HG02571 (cell line): Measurements from ENCODE around the gene SLC26A4.
"Not testable (repeated sequence)": the region's sequence is repeated elsewhere in the genome, so short reads cannot be mapped to it uniquely, and the experiment has no call there.

Source experiments
- ATAC-seq: cut with Tn5 transposase; IDR thresholded peaks from one replicate; pipeline ENCODE4 v1.9.1; 2021; ENCODE audit warnings: mild to moderate bottlenecking, moderate library complexity; ENCODE audit not compliant: unreplicated experiment

The SLC26A4 gene

GRCh38 chr7:107660381-107661080 is at the start of gene SLC26A4:
Gene SLC26A4, plus strand, starts transcription at chr7:107660828. Its CDS starts 814 bp downstream, at chr7:107661642.
- no peak for ATAC-seq

- no peak for ATAC-seq
Observed at GRCh38 chr7:107613439-107613838, 47.2 kb upstream of the SLC26A4 start.

- no peak for ATAC-seq
Observed at GRCh38 chr7:107613948-107614347, 46.7 kb upstream of the SLC26A4 start.

GRCh38 chr7:107614425-107614824 is 46.2 kb upstream of the SLC26A4 start:
- no peak for ATAC-seq

- ATAC-seq, result no peak
Observed at GRCh38 chr7:107615910-107616680, 44.5 kb upstream of the SLC26A4 start.

- no peak for ATAC-seq
Observed at GRCh38 chr7:107622429-107622828, 38.2 kb upstream of the SLC26A4 start.

- no peak for ATAC-seq
Observed at GRCh38 chr7:107622894-107623293, 37.7 kb upstream of the SLC26A4 start.

GRCh38 chr7:107627002-107627401 is 33.6 kb upstream of the SLC26A4 start:
- ATAC-seq, result no peak

GRCh38 chr7:107628461-107629064 is 32.1 kb upstream of the SLC26A4 start:
- no peak for ATAC-seq

GRCh38 chr7:107630342-107630741 is 30.3 kb upstream of the SLC26A4 start:
- ATAC-seq, result no peak

- ATAC-seq, result no peak
Observed at GRCh38 chr7:107631588-107632491, 28.8 kb upstream of the SLC26A4 start.

GRCh38 chr7:107632492-107632865 is 28.1 kb upstream of the SLC26A4 start:
- no peak for ATAC-seq

- peak; percentile 95 for ATAC-seq
Observed at GRCh38 chr7:107638594-107638993, 22.0 kb upstream of the SLC26A4 start.

GRCh38 chr7:107639070-107639469 is 21.6 kb upstream of the SLC26A4 start:
- ATAC-seq, result not testable (repeated sequence)

GRCh38 chr7:107641676-107642075 is 19.0 kb upstream of the SLC26A4 start:
- ATAC-seq, result no peak

GRCh38 chr7:107642501-107642900 is 18.1 kb upstream of the SLC26A4 start:
- ATAC-seq, result no peak

GRCh38 chr7:107643407-107643806 is 17.2 kb upstream of the SLC26A4 start:
- no peak for ATAC-seq

GRCh38 chr7:107643938-107644308 is 16.7 kb upstream of the SLC26A4 start:
- no peak for ATAC-seq

- ATAC-seq, result no peak
Observed at GRCh38 chr7:107644309-107644974, 16.2 kb upstream of the SLC26A4 start.

- no peak for ATAC-seq
Observed at GRCh38 chr7:107652642-107653041, 8.0 kb upstream of the SLC26A4 start.
